Ureter (tissue), 1 donor: Measurements from ENCODE around the gene UVRAG. TPM values are rescaled to one million over a fixed set of nuclear protein-coding genes. Genes with fewer than 3 reads are reported as not detected.

Experiments used
- total RNA-seq: library from RNA; stranded (reverse); gene quantifications from one replicate; pipeline ENCODE4 v1.2.4, GENCODE V29; 2023
- donor health status: DM: yes; HTN: yes; CAD: no.

The UVRAG gene
- total RNA-seq, 1 donor from 2014 or later: 33.6 TPM

Other genes starting within 250 kb of the UVRAG start
- gene MAP6, start 146.2 kb upstream of the UVRAG start, total RNA-seq: 13.5 TPM
- gene MOGAT2, start 97.4 kb upstream of the UVRAG start, total RNA-seq: 8.2 TPM
- 24.0 TPM for gene DGAT2, start 46.4 kb upstream of the UVRAG start, total RNA-seq